Testis (tissue), 3 donors: ENCODE measurements around the gene CMTM5. TPM values are rescaled to one million over a fixed set of nuclear protein-coding genes. Genes with fewer than 3 reads are reported as not detected.
"Not testable (repeated sequence)": the region's sequence is repeated elsewhere in the genome, so short reads cannot be mapped to it uniquely, and the experiment has no call there.

Experiments used
- DNase-seq: peaks from one replicate; pipeline ENCODE4 v3.0.0-alpha.2; 2019
- H3K27ac ChIP-seq, 2 donors: fragments of 200-600 bp; sonication (generic); one replicate each; pipeline ENCODE4 v1.5.1; 2019
- H3K27me3 ChIP-seq: fragments of 200-600 bp; sonication (generic); one replicate; pipeline ENCODE4 v1.5.1; 2019
- H3K36me3 ChIP-seq: fragments of 200-600 bp; sonication (generic); one replicate; pipeline ENCODE4 v1.5.1; 2017; ENCODE audit warnings: low read depth; ENCODE audit errors: missing control alignments
- H3K4me1 ChIP-seq: fragments of 200-600 bp; sonication (generic); one replicate; pipeline ENCODE4 v1.5.1; 2019
- H3K4me3 ChIP-seq, 2 donors: fragments of 200-600 bp; sonication (generic); one replicate each; pipeline ENCODE4 v1.5.1; 2017 to 2019
- H3K9me3 ChIP-seq: fragments of 200-600 bp; sonication (generic); one replicate; pipeline ENCODE4 v1.5.1; 2017
- POLR2A ChIP-seq: fragments of 450-650 bp; IDR thresholded peaks from one replicate; pipeline ENCODE4 v1.6.1; 2017; ENCODE audit warnings: antibody characterized with exemption, mild to moderate bottlenecking, moderate library complexity
- WGBS, 2 donors: methylation state at CpG; one replicate each; pipeline ENCODE4 v1.1.5; 2018; 5-methylcytosine and 5-hydroxymethylcytosine counted together
- intact Hi-C: fragments of 100-400 bp; cut with DNase I; formaldehyde crosslinking; loops from one replicate; pipeline ENCODE4 v1.15.1; 2023; ENCODE audit warnings: low total_unique reads
- microRNA counts, 2 donors: library from miRNA; unstranded; fragments of <30 nt; microRNA quantifications; one replicate each; lab custom pipeline; 2016
- microRNA-seq, 2 donors: library from miRNA; unstranded; fragments of <30 nt; microRNA quantifications; one replicate each; pipeline ENCODE4, GENCODE V29; 2016; ENCODE audit warnings: borderline number of aligned reads in 2 of 2, borderline replicate concordance in 1 of 2
- polyA plus RNA-seq: library from polyadenylated mRNA; stranded (reverse); fragments of 350-450 nt; fragmentation: Illumina TruSeq; extraction: RNeasy Lipid Tissue Mini Kit (QIAGEN cat#74804); gene quantifications from one replicate; pipeline ENCODE4 v1.2.3, GENCODE V29; 2014; ENCODE audit warnings: low read depth, low replicate concordance; ENCODE audit not compliant: insufficient read depth
- small RNA-seq, 2 donors: library from RNA; depleted of rRNA; stranded (forward); fragments of <200 nt; gene quantifications; one replicate each; pipeline ENCODE3, GENCODE V24; 2016
- total RNA-seq, 2 donors: library from RNA; depleted of rRNA; stranded (reverse); fragments of >200 nt; gene quantifications; one replicate each; pipeline ENCODE4 v1.2.3, GENCODE V29; 2016
- TF ChIP-seq, protein P1 (sequence below), 3 experiments: fragments of 450-650 bp in 2 of 3; fragments of 200-600 bp in 1 of 3; sonication (generic) in 1 of 3; IDR thresholded peaks; one replicate each; pipeline ENCODE4 v1.5.1; 2016 to 2019; ENCODE audit warnings: antibody characterized with exemption in 3 of 3, mild to moderate bottlenecking in 2 of 3, moderate library complexity in 1 of 3

CMTM5 gene
- total and polyA plus RNA-seq, 3 donors from 2014 or later: 0.55 to 0.84 (median 0.81) TPM

DNA sequence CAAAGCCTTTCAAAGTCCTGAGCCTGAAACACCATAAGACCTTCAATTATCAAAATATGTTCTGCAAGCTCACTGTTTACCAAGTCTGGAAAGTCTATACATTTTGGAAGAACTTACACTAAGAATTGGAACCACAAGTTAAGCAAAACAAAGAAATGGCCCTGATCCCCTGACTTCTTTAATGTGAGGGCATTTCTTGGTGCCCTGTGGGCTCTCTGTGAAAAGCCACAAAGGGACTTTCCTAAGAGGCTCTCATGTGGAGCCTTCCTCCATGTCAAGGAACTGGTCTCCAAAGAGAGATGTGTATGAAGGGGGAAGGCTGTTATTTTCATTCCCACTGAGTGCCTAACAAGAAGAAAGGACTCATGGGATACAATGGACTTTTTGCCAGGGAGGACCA, 44.7 kb downstream of the CMTM5 start:
- Histone ChIP-seq H3K27ac (no peak overlapping the region), H3K4me1 (peaks cover 11% of the 10 kb centered on the region), H3K27me3 (no peaks in the 10 kb centered on the region), H3K9me3 (no peaks in the 10 kb centered on the region), H3K36me3 (no peaks in the 10 kb centered on the region), H3K4me3 (no peak overlapping the region)
- intact Hi-C loops: no loop called here
- TF ChIP-seq, protein P1, sequence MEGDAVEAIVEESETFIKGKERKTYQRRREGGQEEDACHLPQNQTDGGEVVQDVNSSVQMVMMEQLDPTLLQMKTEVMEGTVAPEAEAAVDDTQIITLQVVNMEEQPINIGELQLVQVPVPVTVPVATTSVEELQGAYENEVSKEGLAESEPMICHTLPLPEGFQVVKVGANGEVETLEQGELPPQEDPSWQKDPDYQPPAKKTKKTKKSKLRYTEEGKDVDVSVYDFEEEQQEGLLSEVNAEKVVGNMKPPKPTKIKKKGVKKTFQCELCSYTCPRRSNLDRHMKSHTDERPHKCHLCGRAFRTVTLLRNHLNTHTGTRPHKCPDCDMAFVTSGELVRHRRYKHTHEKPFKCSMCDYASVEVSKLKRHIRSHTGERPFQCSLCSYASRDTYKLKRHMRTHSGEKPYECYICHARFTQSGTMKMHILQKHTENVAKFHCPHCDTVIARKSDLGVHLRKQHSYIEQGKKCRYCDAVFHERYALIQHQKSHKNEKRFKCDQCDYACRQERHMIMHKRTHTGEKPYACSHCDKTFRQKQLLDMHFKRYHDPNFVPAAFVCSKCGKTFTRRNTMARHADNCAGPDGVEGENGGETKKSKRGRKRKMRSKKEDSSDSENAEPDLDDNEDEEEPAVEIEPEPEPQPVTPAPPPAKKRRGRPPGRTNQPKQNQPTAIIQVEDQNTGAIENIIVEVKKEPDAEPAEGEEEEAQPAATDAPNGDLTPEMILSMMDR (IDR thresholded peaks at IDR 0.05): no peak
- no peak for TF ChIP-seq POLR2A
- DNase-seq: no peak

DNA sequence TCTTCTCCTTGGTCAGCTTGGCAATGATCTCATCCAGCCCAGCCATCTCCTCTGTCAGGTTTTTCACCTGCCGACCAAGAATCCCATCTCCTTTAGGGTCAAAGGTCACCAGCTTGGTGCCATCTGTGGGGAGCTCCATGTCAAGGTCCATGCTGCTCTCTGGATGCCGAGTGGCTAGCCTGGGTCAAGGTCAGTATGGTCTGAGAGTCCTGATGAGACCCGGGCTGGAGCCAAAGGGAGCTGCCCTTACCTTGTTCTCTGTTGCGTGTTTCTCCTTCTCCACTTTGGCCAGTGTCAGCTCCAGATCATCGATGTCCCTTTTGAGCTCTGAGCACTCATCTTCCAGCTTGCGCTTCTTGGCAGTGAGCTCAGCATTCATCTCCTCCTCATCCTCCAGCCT, 46.8 kb downstream of the CMTM5 start:
- H3K36me3 ChIP-seq: no peaks in the 10 kb centered on the region
- DNase-seq: no peak
- H3K27ac ChIP-seq: no peak overlapping the region
- no peaks in the 10 kb centered on the region for H3K27me3 ChIP-seq
- TF ChIP-seq POLR2A: no peak
- TF ChIP-seq, protein P1 (IDR thresholded peaks at IDR 0.05): no peak
- no peaks in the 10 kb centered on the region for H3K4me1 ChIP-seq
- intact Hi-C loops: no loop called here
- H3K9me3 ChIP-seq: no peaks in the 10 kb centered on the region
- 82% methylated on average over 6 of the region's 6 CpGs for WGBS, 2 donors
- no peak overlapping the region for H3K4me3 ChIP-seq

DNA sequence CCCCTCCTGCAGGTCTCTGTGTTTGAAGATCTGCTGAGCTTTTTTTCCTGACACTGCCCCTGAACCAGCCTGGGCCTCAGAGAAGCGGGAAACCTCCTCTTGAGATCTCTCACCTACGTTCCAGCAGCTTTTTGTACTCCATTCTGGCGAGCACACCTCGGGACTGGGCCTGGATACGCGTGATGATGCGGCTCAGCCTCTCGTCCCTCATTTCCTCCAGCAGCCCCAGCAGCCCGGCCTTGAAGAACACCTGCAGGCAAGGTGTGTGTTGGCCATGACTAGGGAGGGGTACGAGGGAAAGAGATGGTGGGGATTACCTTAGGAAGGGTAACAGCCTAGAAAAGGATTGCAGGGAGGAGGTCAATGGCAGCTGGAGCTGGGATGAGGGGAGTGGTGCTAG, 48.3 kb downstream of the CMTM5 start:
- intact Hi-C loops: no loop called here

DNA sequence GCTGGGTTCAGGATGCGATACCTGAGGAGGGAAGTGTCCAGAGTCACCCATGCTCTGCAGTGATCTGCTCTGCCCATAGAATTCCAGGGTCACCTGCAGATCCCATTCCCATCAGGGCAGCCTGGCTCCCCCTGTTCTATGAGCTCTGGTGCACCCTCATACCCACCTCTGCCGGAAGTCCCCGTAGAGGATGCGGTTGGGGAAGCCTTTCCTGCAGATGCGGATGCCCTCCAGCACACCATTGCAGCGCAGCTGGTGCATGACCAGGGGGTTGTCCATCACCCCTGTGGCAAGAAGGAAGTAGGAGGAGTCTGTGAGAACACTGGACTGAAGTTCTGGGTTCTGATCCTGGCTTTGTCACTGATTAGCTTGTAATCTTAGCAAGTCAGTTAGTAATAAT, 49.0 kb downstream of the CMTM5 start:
- H3K27me3 ChIP-seq, H3K4me3 ChIP-seq, DNase-seq, H3K27ac ChIP-seq, H3K36me3 ChIP-seq, H3K4me1 ChIP-seq, intact Hi-C loops, H3K9me3 ChIP-seq: not testable (repeated sequence)
- WGBS, 2 donors: 94 to 96% methylated on average over 5 to 6 of the region's 6 CpGs

More for the DNA sequence above, 48.3 kb downstream of the CMTM5 start:
- Histone ChIP-seq H3K4me1 (no peaks in the 10 kb centered on the region), H3K4me3 (no peak overlapping the region), H3K9me3 (no peaks in the 10 kb centered on the region), H3K27ac (no peak overlapping the region), H3K36me3 (no peaks in the 10 kb centered on the region), H3K27me3 (no peaks in the 10 kb centered on the region)
- WGBS, 2 donors: 90 to 95% methylated on average over 10 of the region's 10 CpGs
- no peak for DNase-seq
- TF ChIP-seq, protein P1 (IDR thresholded peaks at IDR 0.05): no peak
- no peak for TF ChIP-seq POLR2A

DNA sequence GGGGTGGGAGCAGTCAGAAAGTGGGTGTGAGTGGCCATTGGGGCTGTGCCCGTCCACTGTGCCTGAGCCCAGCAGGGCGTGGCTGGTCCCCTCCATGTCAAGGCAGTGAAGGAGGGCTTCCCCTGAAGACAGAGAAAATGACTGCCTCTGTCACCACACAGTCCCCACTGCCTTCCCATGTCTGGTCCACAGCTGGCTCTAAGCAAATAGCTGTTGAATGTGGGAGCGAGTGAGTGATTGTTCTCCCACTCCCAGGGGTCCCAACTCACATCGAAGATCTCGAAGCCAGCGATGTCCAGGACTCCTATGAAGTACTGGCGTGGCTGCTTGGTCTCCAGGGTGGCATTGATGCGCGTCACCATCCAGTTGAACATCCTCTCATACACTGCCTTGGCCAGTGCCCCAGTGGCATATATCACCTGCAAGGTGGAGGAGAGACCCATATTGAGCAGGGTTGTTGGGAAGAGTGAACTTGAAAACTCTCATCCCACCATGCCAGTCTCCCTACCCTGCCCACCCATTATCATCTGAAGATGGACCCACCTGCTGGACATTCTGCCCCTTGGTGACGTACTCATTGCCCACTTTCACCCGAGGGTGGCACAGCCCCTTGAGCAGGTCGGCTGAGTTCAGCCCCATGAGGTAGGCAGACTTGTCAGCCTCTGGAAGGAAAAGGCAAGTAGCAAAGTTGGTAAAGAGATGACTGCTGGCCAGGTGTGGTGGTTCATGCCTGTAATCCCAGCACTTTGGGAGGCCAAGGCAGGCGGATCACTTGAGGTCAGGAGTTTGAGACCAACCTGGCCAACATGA, 52.0 kb downstream of the CMTM5 start:
- WGBS, 2 donors: 96% methylated on average over 13 of the region's 13 CpGs
- H3K27me3 ChIP-seq: no peaks in the 10 kb centered on the region
- intact Hi-C loops: no loop called here
- no peak for DNase-seq
- no peak overlapping the region for H3K4me3 ChIP-seq
- TF ChIP-seq, protein P1 (IDR thresholded peaks at IDR 0.05): no peak
- TF ChIP-seq POLR2A: no peak
- H3K27ac ChIP-seq: no peak overlapping the region
- H3K36me3 ChIP-seq: no peaks in the 10 kb centered on the region
- no peaks in the 10 kb centered on the region for H3K9me3 ChIP-seq
- H3K4me1 ChIP-seq: no peaks in the 10 kb centered on the region

MicroRNAs encoded within 50 kb of the gene (microRNA counts, 767-probe panel; counts per million panel counts)
- 0 to 152 counts per million in 2 donors for microRNA hsa-miR-208a (lab: Ali Mortazavi, UCI)
- 0 to 152 counts per million in 2 donors for microRNA hsa-miR-208b (lab: Ali Mortazavi, UCI)

Small RNAs within 50 kb of the gene (microRNA-seq; reads per million reads assigned to microRNA genes)
- gene MIR208A (0 reads per million in 2 donors), gene MIR208B (4.1 to 9.0 reads per million in 2 donors)

Small RNAs within 50 kb of the gene (small RNA-seq; reads per million reads assigned to genes)
- gene MIR208A: 0 reads per million in 2 donors
- gene MIR208B: 0 reads per million in 2 donors

Other genes starting within 250 kb of the CMTM5 start
- gene SLC7A8, start 193.4 kb upstream of the CMTM5 start, total RNA-seq: 10 to 100 TPM; 78.2 to 94.2 TPM
- gene SLC7A8, start 193.4 kb upstream of the CMTM5 start, polyA plus RNA-seq: 73.5 TPM
- 10 to 100 TPM in 1 of 2 donors, 1 to 10 TPM in 1; 5.4 to 23.2 TPM for gene RNF212B, start 139.1 kb upstream of the CMTM5 start, total RNA-seq
- gene RNF212B, start 139.1 kb upstream of the CMTM5 start, polyA plus RNA-seq: 18.3 TPM
- 10 to 100 TPM; 31.7 to 37.7 TPM for gene HOMEZ, start 90.9 kb upstream of the CMTM5 start, total RNA-seq
- 71.6 TPM for gene HOMEZ, start 90.9 kb upstream of the CMTM5 start, polyA plus RNA-seq
- gene PPP1R3E, start 74.2 kb upstream of the CMTM5 start, total RNA-seq: 10 to 100 TPM; 30.4 to 43.5 TPM
- gene PPP1R3E, start 74.2 kb upstream of the CMTM5 start, polyA plus RNA-seq: 39.2 TPM
- 10 to 100 TPM; 78.0 to 85.1 TPM for gene BCL2L2, start 70.2 kb upstream of the CMTM5 start, total RNA-seq
- gene BCL2L2, start 70.2 kb upstream of the CMTM5 start, polyA plus RNA-seq: 46.8 TPM
- gene PABPN1, start 55.6 kb upstream of the CMTM5 start, total RNA-seq: 100 to 1,000 TPM; 194 TPM
- 222 TPM for gene PABPN1, start 55.6 kb upstream of the CMTM5 start, polyA plus RNA-seq
- 10 to 100 TPM; 56.6 to 93.8 TPM for gene SLC22A17, start 24.2 kb upstream of the CMTM5 start, total RNA-seq
- gene SLC22A17, start 24.2 kb upstream of the CMTM5 start, polyA plus RNA-seq: 37.3 TPM
- gene EFS, start 11.9 kb upstream of the CMTM5 start, total RNA-seq: 10 to 100 TPM in 1 of 2 donors, 1 to 10 TPM in 1; 7.6 to 10.3 TPM
- gene EFS, start 11.9 kb upstream of the CMTM5 start, polyA plus RNA-seq: 10.5 TPM
- gene IL25, start 4.2 kb upstream of the CMTM5 start, total RNA-seq: under 1 TPM; 0.39 to 0.68 TPM
- gene IL25, start 4.2 kb upstream of the CMTM5 start, polyA plus RNA-seq: 0.83 TPM
- gene MYH6, start 31.2 kb downstream of the CMTM5 start, total RNA-seq: under 1 TPM; 0.12 to 0.39 TPM
- gene MYH6, start 31.2 kb downstream of the CMTM5 start, polyA plus RNA-seq: 0.44 TPM
- gene MYH7, start 58.6 kb downstream of the CMTM5 start, total RNA-seq: 1 to 10 TPM in 1 of 2 donors, under 1 TPM in 1; 0.87 to 1.3 TPM
- 51.3 TPM for gene MYH7, start 58.6 kb downstream of the CMTM5 start, polyA plus RNA-seq
- gene NGDN, start 92.7 kb downstream of the CMTM5 start, total RNA-seq: 10 to 100 TPM; 47.5 to 48.7 TPM
- gene NGDN, start 92.7 kb downstream of the CMTM5 start, polyA plus RNA-seq: 57.9 TPM
- 10 to 100 TPM in 1 of 2 donors, 1 to 10 TPM in 1; 9.2 to 21.2 TPM for gene ZFHX2, start 174.7 kb downstream of the CMTM5 start, total RNA-seq
- 34.3 TPM for gene ZFHX2, start 174.7 kb downstream of the CMTM5 start, polyA plus RNA-seq
- 10 to 100 TPM; 25.1 to 34.9 TPM for gene THTPA, start 179.2 kb downstream of the CMTM5 start, total RNA-seq
- gene THTPA, start 179.2 kb downstream of the CMTM5 start, polyA plus RNA-seq: 60.3 TPM
- 10 to 100 TPM; 76.9 to 83.4 TPM for gene AP1G2, start 190.7 kb downstream of the CMTM5 start, total RNA-seq
- gene AP1G2, start 190.7 kb downstream of the CMTM5 start, polyA plus RNA-seq: 33.6 TPM
- 1 to 10 TPM; 3.6 to 3.9 TPM for gene JPH4, start 201.7 kb downstream of the CMTM5 start, total RNA-seq
- gene JPH4, start 201.7 kb downstream of the CMTM5 start, polyA plus RNA-seq: 3.4 TPM